ENCODE data around the gene NOB1. TPM values are rescaled to one million over a fixed set of nuclear protein-coding genes. Genes with fewer than 3 reads are reported as not detected.
A peak's percentile ranks its signal among the peaks of the same experiment; 100 is the strongest.
"Not testable (repeated sequence)": the region's sequence is repeated elsewhere in the genome, so short reads cannot be mapped to it uniquely, and the experiment has no call there.

Gene NOB1
- total and polyA plus RNA-seq, 7 donors, result 21.0 to 49.1 (median 36.0) TPM

GRCh38 chr16:69762814-69763598 is 8.3 kb upstream of the NOB1 start:
- Histone ChIP-seq H3K36me3 (no peaks in the 10 kb centered on the region), H3K4me1 (peaks cover 0 to 16% (median 11%) of the 10 kb centered on the region in 4 donors), H3K4me3 (peak overlapping the region; percentile 63 to 94 (median 83)), H3K27ac (peak overlapping the region; percentile 87 to 90 (median 89)), H3K9me3 (no peaks in the 10 kb centered on the region), H3K27me3 (no peaks in the 10 kb centered on the region)
- intact Hi-C loops (cut with DNase I), result no loop called here
- DNase-seq, result no peak
- WGBS, 2 donors, result 2 to 7% methylated on average over 14 of the region's 14 CpGs
- TF ChIP-seq POLR2A (IDR thresholded peaks at IDR 0.05), result no peak
- TF ChIP-seq CTCF (IDR thresholded peaks at IDR 0.05), result no peak
- peak in 1 of 4 donors; percentile 5 for TF ChIP-seq POLR2AphosphoS5 (IDR thresholded peaks at IDR 0.05)
- no peak for TF ChIP-seq EP300 (IDR thresholded peaks at IDR 0.05)

GRCh38 chr16:69761983-69762813 is 7.5 kb upstream of the NOB1 start, which contains the start of gene WWP2:
Gene WWP2, plus strand, starts transcription at chr16:69762332. Its CDS starts 24,679 bp downstream, at chr16:69787011.
- TF ChIP-seq EP300 (IDR thresholded peaks at IDR 0.05) (no peak), POLR2A (IDR thresholded peaks at IDR 0.05) (peak; percentile 30 to 59), POLR2AphosphoS5 (IDR thresholded peaks at IDR 0.05) (peak; percentile 7 to 73 (median 61)), CTCF (IDR thresholded peaks at IDR 0.05) (no peak)
- Histone ChIP-seq H3K4me3 (peak within 1 kb of the TSS; percentile 63 to 94 (median 83)), H3K27me3 (no peaks in the 10 kb centered on the region), H3K9me3 (no peaks in the 10 kb centered on the region), H3K36me3 (no peaks in the 10 kb centered on the region), H3K4me1 (peaks cover 0 to 16% (median 11%) of the 10 kb centered on the region in 4 donors), H3K27ac (peak within 1 kb of the TSS; percentile 87 to 90 (median 89))
- peak; percentile 84 for DNase-seq
- 1 to 2% methylated on average over 68 of the region's 68 CpGs for WGBS, 2 donors
- intact Hi-C loops (cut with DNase I), result no loop called here

- intact Hi-C loops (cut with DNase I), result loop anchor here (10.0 kb wide), 1 partner anchor 193 kb away; the partner anchor contains the start of gene NFAT5
- WGBS, 2 donors, result 88 to 89% methylated on average over 13 of the region's 13 CpGs
- not testable (repeated sequence) for H3K27me3 ChIP-seq, H3K4me3 ChIP-seq, DNase-seq, H3K9me3 ChIP-seq, H3K36me3 ChIP-seq, H3K27ac ChIP-seq
- peaks cover 0 to 25% (median 22%) of the 10 kb centered on the region in 4 donors for H3K4me1 ChIP-seq
Observed at GRCh38 chr16:69757375-69757774, 2.6 kb upstream of the NOB1 start.

GRCh38 chr16:69756705-69757104 is 2.0 kb upstream of the NOB1 start:
- Histone ChIP-seq H3K36me3 (peaks cover 0 to 6% (median 2%) of the 10 kb centered on the region in 4 donors), H3K4me3 (no peak overlapping the region), H3K27me3 (no peaks in the 10 kb centered on the region), H3K27ac (no peak overlapping the region), H3K9me3 (no peaks in the 10 kb centered on the region), H3K4me1 (peaks cover 0 to 23% (median 22%) of the 10 kb centered on the region in 4 donors)
- intact Hi-C loops (cut with DNase I), result loop anchor here (10.0 kb wide), 1 partner anchor 192 kb away; the partner anchor contains the start of gene NFAT5
- no peak for TF ChIP-seq CTCF (IDR thresholded peaks at IDR 0.05)
- no peak for TF ChIP-seq POLR2AphosphoS5 (IDR thresholded peaks at IDR 0.05)
- 92 to 93% methylated on average over 10 of the region's 10 CpGs for WGBS, 2 donors
- no peak for DNase-seq

- Histone ChIP-seq H3K36me3 (peaks cover 8 to 32% (median 16%) of the 10 kb centered on the region in 4 donors), H3K4me3 (peak overlapping the region; percentile 70 to 96 (median 76)), H3K27ac (peak overlapping the region; percentile 63 to 81 (median 76)), H3K4me1 (peaks cover 0 to 23% (median 21%) of the 10 kb centered on the region in 4 donors), H3K27me3 (no peaks in the 10 kb centered on the region), H3K9me3 (no peaks in the 10 kb centered on the region)
- 2 to 18% methylated on average over 4 of the region's 4 CpGs for WGBS, 2 donors
- DNase-seq, result no peak
- no peak for TF ChIP-seq CTCF (IDR thresholded peaks at IDR 0.05)
- no peak for TF ChIP-seq POLR2AphosphoS5 (IDR thresholded peaks at IDR 0.05)
- TF ChIP-seq EP300 (IDR thresholded peaks at IDR 0.05), result no peak
- TF ChIP-seq POLR2A (IDR thresholded peaks at IDR 0.05), result no peak
- intact Hi-C loops (cut with DNase I), result loop anchor here (1.0 to 10.0 kb wide), 3 partner anchors 44 to 357 kb away; partner anchors contain the start of gene NFAT5
Observed at GRCh38 chr16:69754143-69754468, 620 bp downstream of the NOB1 start.

Data from sigmoid colon (tissue), 7 donors.